GM12892 (cell line): Measurements from ENCODE around the gene CMKLR1.

ENCODE experiments used
- DNase-seq: peaks from one replicate; pipeline ENCODE4 v3.0.0; 2011; ENCODE audit not compliant: insufficient read length
- FAIRE-seq: peaks from 2 replicates; lab custom pipeline; 2011; peaks lifted over from hg19 to GRCh38; lab: Jason Lieb, UNC
- POLR2A ChIP-seq: IDR thresholded peaks from 2 replicates; pipeline ENCODE4 v1.6.1; 2011; ENCODE audit warnings: low read depth, low read length, control low read depth
- POLR2AphosphoS5 ChIP-seq: IDR thresholded peaks from 2 replicates; pipeline ENCODE4 v1.6.1; 2011; ENCODE audit warnings: low read depth, low read length, control low read depth
- TAF1 ChIP-seq: IDR thresholded peaks from 2 replicates; pipeline ENCODE4 v1.6.1; 2011; ENCODE audit warnings: low read depth, mild to moderate bottlenecking, control low read depth, low read length, borderline replicate concordance

Gene CMKLR1

DNA sequence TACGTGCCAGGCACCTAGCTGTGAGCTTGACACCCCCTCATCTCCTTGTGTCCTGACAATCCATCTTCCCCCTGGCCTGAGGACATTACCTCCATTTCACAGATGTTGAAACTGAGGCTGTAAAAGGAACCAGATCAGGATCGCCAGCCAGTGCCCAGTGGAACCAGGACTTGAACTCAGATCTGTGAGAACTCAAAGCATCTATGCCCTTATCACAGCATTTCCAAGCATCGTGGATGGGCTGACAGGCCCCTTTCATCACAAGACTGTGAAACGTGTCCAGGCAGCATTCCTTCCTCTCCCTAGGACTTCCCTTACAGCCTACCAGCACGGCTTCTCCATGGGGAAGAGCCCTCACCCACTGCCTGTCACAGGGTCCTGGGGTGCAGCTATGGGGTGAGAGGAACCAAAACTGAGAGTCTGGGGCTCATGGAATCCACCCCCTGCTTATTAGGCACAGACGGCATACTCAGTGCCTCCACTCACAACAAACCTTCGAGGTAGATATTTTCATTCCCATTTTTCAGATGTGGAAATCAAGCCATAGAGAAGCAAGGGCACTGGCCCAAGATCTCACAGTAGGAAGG is 26.9 kb downstream of the CMKLR1 start:
- DNase-seq (no peak), FAIRE-seq (peak; percentile 24)
- TF ChIP-seq POLR2A: no peak
- no peak for TF ChIP-seq TAF1
- TF ChIP-seq POLR2AphosphoS5: no peak

GRCh38 chr12:108311605-108312004 is 27.5 kb downstream of the CMKLR1 start:
- no peak for DNase-seq
- TF ChIP-seq POLR2A (no peak), POLR2AphosphoS5 (no peak), TAF1 (no peak)
- no peak for FAIRE-seq

DNA sequence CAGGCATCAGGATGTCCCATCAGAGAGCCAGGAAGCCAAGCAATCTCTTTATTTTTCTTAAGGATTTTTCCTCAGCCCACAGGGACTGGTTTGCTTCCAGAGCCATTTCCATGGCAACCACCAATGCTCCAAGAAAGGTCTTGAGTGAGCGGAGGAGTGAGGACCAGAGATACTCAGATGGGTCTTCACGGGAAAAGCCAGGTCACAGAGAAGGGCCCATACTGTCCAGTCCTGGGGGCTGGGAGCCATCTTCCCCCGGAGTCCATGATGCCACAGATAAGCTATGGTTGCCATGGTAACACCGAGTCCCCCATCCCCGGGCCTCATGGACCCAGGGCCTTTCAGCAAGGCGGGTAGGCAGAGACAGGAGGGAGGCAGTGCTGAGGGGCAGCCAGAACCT is 28.6 kb downstream of the CMKLR1 start:
- FAIRE-seq: no peak

DNA sequence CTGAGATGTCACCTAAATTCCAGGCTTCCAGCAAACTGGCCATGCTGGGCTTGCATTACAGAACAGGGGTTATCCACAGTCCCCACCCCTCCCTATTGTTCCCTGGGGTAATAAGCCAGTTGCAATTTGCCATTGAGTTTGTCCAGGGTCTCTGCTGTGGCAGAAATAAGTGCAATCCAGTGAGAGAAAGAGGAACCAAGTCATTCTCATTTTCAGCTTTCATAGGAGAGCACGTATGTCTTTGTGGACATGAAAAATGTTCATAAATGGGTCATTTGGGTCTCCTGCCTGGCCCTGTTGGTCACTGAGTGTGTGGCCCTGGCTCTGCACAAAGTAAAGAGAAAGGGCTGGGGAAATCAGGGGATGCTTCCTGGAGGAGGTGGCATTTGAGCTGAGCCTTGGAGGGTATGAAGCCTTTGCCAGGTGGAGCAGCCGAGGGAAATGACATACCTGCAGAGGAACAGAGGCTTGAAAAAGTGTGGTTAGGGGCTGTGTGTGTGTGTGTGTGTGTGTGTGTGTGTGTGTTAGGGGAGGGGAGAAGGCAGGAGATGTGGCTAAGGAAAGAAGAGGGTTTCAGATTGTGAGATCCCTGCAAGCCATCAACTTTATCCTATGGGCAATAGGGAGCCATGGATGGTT is 29.3 kb downstream of the CMKLR1 start:
- FAIRE-seq (peak; percentile 24), DNase-seq (no peak)
- TF ChIP-seq TAF1 (no peak), POLR2A (no peak), POLR2AphosphoS5 (no peak)

More for the DNA sequence above, 28.6 kb downstream of the CMKLR1 start:
- TF ChIP-seq TAF1: no peak
- no peak for TF ChIP-seq POLR2AphosphoS5
- no peak for TF ChIP-seq POLR2A
- no peak for DNase-seq

DNA sequence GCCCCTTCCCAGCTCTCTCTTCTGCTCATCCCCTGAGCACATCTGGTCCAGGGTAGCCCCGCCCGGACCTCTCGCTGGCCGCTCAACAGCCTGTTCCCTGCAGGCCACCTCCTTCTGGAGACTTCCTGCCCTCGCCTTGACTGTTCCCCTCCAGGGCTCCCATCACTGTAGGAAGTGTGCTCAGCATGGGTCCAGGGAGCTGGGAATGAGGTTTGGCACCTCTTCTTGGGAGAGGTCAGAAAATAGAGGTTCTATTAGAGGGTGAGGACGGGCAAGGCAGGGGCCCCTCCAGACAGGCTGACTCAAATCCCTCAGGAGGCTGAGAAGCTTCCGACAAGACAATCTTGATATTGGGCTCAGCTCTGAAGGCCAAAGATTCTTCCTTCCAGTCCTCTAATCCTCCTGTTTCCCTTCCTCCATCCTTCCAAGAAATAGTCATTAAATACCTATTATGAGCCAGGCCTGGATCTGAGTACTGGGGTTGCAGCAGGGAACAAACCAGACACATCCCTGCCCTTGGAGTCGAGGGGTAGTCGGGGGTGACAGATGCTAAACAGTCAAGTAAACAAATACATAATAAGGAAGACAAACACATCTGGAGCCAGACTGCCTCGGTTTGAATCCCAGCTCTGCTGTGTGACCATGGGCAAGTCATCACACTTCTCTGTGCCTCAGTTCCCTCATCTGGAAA is 30.6 kb downstream of the CMKLR1 start:
- TF ChIP-seq TAF1 (no peak), POLR2AphosphoS5 (no peak), POLR2A (no peak)
- DNase-seq (no peak), FAIRE-seq (peak; percentile 44)

- TF ChIP-seq POLR2AphosphoS5 (no peak), TAF1 (no peak), POLR2A (no peak)
- no peak for DNase-seq
- FAIRE-seq: no peak
Measured at GRCh38 chr12:108307006-108307405, 32.1 kb downstream of the CMKLR1 start.

DNA sequence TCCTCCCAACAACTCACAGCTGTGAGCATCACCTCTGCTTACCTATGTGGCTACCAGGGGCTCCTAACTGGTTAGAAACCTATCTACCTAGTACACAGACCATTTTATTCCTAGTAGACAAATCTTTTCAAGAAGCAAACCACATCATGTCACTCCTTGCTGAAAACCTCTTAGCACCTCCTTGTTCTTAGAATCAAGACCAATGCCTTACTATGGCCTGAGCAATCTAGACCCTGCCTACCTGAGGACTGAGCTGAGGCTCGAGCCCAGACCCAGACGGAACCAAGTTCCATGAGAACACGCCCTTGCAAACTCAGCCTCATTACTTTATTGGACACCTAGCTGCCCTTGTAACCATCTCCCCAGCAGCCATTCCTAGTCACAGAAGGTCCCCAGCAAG is 32.6 kb downstream of the CMKLR1 start:
- DNase-seq (no peak), FAIRE-seq (no peak)
- TF ChIP-seq TAF1 (no peak), POLR2A (no peak)

DNA sequence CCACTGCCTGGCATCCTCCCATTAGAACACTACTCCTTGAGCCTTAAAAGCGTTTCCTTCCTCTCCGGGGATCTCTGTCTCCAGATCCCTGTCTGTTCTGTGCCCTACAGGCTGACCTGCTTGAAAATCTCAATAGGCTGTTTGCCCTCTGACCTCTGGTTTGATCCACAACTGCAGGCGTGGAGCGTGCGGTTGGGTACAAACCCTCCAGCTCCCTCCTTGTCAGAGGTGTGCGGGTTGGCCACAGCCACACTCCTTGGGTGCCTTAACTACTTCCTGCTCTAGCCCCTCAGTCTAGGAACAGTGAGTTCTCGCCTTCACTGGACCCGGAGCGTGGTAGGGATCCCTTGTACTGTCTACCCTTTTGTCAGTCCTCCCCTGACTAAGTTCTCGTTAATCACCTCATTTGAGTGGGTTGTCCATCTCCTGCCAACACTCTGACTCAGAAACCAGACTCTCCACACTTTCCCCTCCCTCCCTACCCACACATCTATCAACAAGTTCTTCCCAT is 33.1 kb downstream of the CMKLR1 start:
- FAIRE-seq (no peak), DNase-seq (no peak)
- no peak for TF ChIP-seq POLR2AphosphoS5
- TF ChIP-seq POLR2A: no peak
- TF ChIP-seq TAF1: no peak

GRCh38 chr12:108305520-108305919 is 33.6 kb downstream of the CMKLR1 start:
- DNase-seq (no peak), FAIRE-seq (no peak)
- TF ChIP-seq TAF1 (no peak), POLR2AphosphoS5 (no peak), POLR2A (no peak)

- FAIRE-seq (no peak), DNase-seq (no peak)
- TF ChIP-seq POLR2AphosphoS5: no peak
- TF ChIP-seq POLR2A: no peak
- TF ChIP-seq TAF1: no peak
Measured at GRCh38 chr12:108304633-108305032, 34.5 kb downstream of the CMKLR1 start.

- no peak for DNase-seq
- TF ChIP-seq POLR2A: no peak
- no peak for TF ChIP-seq POLR2AphosphoS5
- no peak for TF ChIP-seq TAF1
- FAIRE-seq: no peak
Measured at GRCh38 chr12:108303703-108304102, 35.4 kb downstream of the CMKLR1 start.
